ENCODE data around the gene CLSTN2. TPM values are rescaled to one million over a fixed set of nuclear protein-coding genes. Genes with fewer than 3 reads are reported as not detected.

Gene CLSTN2
- total and polyA plus RNA-seq, 2 of the 4 experiments (the other 2 are of a cell fraction), result under 0.01 to 0.07 TPM

DNA sequence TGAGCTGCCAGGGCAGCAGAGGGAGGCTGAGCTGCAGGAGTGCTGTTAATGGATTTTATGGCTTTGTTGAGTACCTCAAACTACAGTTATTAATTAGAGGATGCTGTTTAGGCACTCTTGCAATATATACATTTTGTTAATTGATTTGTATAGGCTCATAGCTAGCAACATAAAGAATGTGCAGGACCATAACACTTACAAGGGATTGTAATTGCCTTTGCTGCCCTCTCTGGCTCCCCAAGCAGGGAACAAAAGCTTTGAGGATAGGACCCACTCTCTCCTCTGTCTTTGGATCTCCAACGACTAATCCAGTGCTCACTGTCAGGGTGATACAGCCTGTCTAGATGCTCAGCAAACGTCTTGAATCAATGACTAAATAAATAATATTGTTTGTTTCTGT lies 1.2 kb upstream of the CLSTN2 start:
- Histone ChIP-seq H2BK5ac (ENCODE audit: low read depth, low read length, poor library complexity, severe bottlenecking) (no peak overlapping the region), H4K20me1 (ENCODE audit: insufficient read depth, low read length) (no peaks in the 10 kb centered on the region), H3K4me3 (ENCODE audit: insufficient read depth, low read depth, low read length) (no peak overlapping the region), H3K4ac (ENCODE audit: low read depth, low read length) (no peak overlapping the region), H3K4me1 (ENCODE audit: control insufficient read depth, insufficient read depth, low read length) (no peaks in the 10 kb centered on the region), H2AK9ac (replicated peaks; ENCODE audit: low read depth, low read length, poor library complexity) (no peak overlapping the region), H3K27me3 (ENCODE audit: control insufficient read depth, insufficient read depth, low read length) (peaks cover 22% of the 10 kb centered on the region), H3K4me2 (ENCODE audit: low read depth, low read length) (no peak overlapping the region), H4K5ac (ENCODE audit: low read depth, low read length) (no peak overlapping the region), H2AFZ (replicated peaks; ENCODE audit: low read length, poor library complexity) (no peak overlapping the region), H2AK5ac (ENCODE audit: low read depth, low read length) (no peak overlapping the region), H3K56ac (ENCODE audit: extremely low read depth, insufficient read depth, low read length) (no peak overlapping the region), H3K27ac (ENCODE audit: insufficient read depth, low read length) (no peak overlapping the region), H3K14ac (replicated peaks; ENCODE audit: low read depth, low read length) (no peak overlapping the region), H3K9me1 (ENCODE audit: insufficient read depth, low read length) (no peaks in the 10 kb centered on the region), H2BK15ac (ENCODE audit: low read depth, low read length) (no peak overlapping the region), H4K8ac (ENCODE audit: low read depth in 2 of 2, low read length in 2 of 2) (no peak overlapping the region), H3K9ac (ENCODE audit: low read depth, low read length) (no peak overlapping the region), H3K36me3 (ENCODE audit: control insufficient read depth, insufficient read depth, low read length) (no peaks in the 10 kb centered on the region), H3K18ac (ENCODE audit: low read depth, low read length) (no peak overlapping the region), H3K23ac (ENCODE audit: low read depth, low read length) (no peak overlapping the region), H2BK20ac (ENCODE audit: low read depth, low read length) (no peak overlapping the region), H3K79me1 (ENCODE audit: low read depth in 1 of 2, low read length in 2 of 2) (no peaks in the 10 kb centered on the region), H2BK120ac (ENCODE audit: low read depth, low read length) (no peak overlapping the region), H4K91ac (ENCODE audit: insufficient read depth, low read depth, low read length) (no peak overlapping the region), H3K9me3 (ENCODE audit: control insufficient read depth, insufficient read depth, low read length) (no peaks in the 10 kb centered on the region)
- TF ChIP-seq, protein P1, sequence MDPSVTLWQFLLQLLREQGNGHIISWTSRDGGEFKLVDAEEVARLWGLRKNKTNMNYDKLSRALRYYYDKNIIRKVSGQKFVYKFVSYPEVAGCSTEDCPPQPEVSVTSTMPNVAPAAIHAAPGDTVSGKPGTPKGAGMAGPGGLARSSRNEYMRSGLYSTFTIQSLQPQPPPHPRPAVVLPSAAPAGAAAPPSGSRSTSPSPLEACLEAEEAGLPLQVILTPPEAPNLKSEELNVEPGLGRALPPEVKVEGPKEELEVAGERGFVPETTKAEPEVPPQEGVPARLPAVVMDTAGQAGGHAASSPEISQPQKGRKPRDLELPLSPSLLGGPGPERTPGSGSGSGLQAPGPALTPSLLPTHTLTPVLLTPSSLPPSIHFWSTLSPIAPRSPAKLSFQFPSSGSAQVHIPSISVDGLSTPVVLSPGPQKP (IDR thresholded peaks at IDR 0.05; ENCODE audit: borderline replicate concordance, low read depth, low read length), result no peak
- no peak for TF ChIP-seq POLR2A (IDR thresholded peaks at IDR 0.05; ENCODE audit: low read depth, low read length)
- TF ChIP-seq RCOR1 (IDR thresholded peaks at IDR 0.05; ENCODE audit: insufficient replicate concordance, low read length), result no peak
- TF ChIP-seq CEBPB (IDR thresholded peaks at IDR 0.05; ENCODE audit: low read depth, low read length), result no peak
- TF ChIP-seq BHLHE40 (IDR thresholded peaks at IDR 0.05; ENCODE audit: low read depth, low read length), result no peak
- no peak for TF ChIP-seq RAD21 (IDR thresholded peaks at IDR 0.05; ENCODE audit: low read length)
- no peak for TF ChIP-seq MXI1 (IDR thresholded peaks at IDR 0.05; ENCODE audit: borderline replicate concordance, low read depth, low read length)
- no TSS peak for BruUV-seq (replicated peaks)
- ChIA-PET POLR2A (ENCODE audit: unreplicated experiment) (no interaction called here), CTCF (no interaction called here)
- ATAC-seq (ENCODE audit: low read depth) (no peak), DNase-seq (no peak)
- dilution Hi-C loops (cut with HindIII; ENCODE audit: low sequenced_read_pairs, unreplicated experiment), result no loop called here
- intact Hi-C loops (cut with micrococcal nuclease), result no loop called here
- in situ Hi-C loops (cut with MboI; ENCODE audit: low sequenced_read_pairs), result loop anchor here (25.0 kb wide), 1 partner anchor 929 kb away; no protein-coding TSS in a partner anchor
- WGBS, 2 experiments (ENCODE audit: extremely low coverage in 2 of 2, insufficient read length in 1 of 2), result no CpG with 5 or more reads among the region's 2 CpGs

Data from IMR-90 (cell line).